Measurements from ENCODE around the gene SERPINB12.

The SERPINB12 gene

DNA sequence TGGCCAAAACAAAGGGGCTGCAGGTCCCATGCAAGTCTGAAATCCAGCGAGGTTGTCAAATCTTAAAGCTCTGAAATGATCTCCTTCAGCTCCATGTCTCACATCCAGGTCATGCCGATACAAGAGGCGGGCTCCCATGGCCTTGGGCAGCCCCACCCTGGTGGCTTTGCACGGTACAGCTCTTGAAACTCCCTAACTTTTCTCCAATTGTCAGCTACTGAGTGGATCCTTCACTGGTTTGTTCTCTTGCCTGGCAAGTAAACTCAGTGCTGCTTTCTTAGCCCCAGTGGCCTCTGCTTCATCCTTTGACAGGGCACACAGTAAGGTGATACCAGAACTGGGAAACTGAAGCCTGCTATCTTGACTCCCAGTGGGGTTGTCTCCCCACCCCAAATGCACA is 71.3 kb downstream of the SERPINB12 start:
- TF ChIP-seq, protein P1, sequence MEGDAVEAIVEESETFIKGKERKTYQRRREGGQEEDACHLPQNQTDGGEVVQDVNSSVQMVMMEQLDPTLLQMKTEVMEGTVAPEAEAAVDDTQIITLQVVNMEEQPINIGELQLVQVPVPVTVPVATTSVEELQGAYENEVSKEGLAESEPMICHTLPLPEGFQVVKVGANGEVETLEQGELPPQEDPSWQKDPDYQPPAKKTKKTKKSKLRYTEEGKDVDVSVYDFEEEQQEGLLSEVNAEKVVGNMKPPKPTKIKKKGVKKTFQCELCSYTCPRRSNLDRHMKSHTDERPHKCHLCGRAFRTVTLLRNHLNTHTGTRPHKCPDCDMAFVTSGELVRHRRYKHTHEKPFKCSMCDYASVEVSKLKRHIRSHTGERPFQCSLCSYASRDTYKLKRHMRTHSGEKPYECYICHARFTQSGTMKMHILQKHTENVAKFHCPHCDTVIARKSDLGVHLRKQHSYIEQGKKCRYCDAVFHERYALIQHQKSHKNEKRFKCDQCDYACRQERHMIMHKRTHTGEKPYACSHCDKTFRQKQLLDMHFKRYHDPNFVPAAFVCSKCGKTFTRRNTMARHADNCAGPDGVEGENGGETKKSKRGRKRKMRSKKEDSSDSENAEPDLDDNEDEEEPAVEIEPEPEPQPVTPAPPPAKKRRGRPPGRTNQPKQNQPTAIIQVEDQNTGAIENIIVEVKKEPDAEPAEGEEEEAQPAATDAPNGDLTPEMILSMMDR (IDR thresholded peaks at IDR 0.05; ENCODE audit: borderline replicate concordance, insufficient read depth, low read depth, low read length) = no peak
- no peak overlapping the region for H3K4me3 ChIP-seq (ENCODE audit: low read depth, low read length)

DNA sequence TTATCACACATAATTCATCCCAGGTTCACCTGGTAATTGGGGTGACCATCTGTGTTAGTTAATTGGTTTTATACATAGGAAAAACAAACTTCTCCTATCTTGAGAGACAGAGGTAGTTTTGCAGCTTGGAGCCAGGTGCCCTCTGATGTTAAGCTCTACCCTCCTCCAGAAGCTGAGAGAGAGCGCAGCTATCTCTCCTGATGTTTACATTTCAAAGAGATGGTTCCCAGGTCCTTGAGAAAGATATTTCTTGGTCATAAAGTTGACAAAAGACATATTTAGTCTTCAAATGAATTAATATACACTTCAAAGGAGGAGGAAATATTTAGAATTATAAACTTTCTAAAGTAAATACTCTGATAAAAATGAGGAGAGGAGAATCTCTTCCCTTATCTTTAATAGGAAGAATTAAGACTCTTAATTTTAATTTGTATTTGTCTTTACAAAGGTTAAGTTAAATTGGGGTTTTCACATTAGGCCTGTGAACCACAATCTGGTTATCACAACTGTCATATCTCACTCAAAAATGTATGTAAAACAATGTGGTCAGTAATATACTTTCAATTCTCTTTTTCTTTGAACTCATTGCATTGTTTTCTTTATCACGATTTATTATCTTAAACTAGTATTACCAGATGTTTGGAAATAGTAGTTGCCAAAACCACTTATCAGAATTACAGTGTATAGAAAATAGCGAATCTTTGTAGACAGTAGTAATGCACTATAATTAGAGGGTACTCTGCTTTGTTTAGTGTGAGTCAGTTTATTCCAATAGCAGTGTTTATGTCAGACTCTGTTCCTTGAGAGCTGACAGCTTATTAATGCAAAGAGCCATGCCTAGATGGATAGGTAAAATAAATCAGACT is 75.1 kb downstream of the SERPINB12 start:
- TF ChIP-seq, protein P1 (IDR thresholded peaks at IDR 0.05; ENCODE audit: borderline replicate concordance, insufficient read depth, low read depth, low read length) = no peak
- H3K4me3 ChIP-seq (ENCODE audit: low read depth, low read length) = no peak overlapping the region

DNA sequence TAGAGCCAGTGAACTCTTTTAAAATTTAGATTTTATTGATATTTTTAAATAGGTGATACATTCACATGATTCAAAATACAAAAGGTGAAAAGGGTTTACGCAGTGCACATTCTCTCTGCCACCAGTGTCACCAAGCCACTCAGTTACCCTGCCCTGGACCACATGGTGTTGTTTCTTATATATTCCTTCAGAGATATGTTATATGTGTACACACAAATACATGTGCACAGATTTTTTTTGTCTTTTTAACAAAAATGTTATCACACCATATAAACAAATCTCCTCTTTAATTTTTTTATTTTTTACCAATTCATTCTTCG is 75.7 kb downstream of the SERPINB12 start:
- H3K4me3 ChIP-seq (ENCODE audit: low read depth, low read length) = no peak overlapping the region
- TF ChIP-seq, protein P1 (IDR thresholded peaks at IDR 0.05; ENCODE audit: borderline replicate concordance, insufficient read depth, low read depth, low read length) = no peak

Data from GM12875 (cell line).